K562 (cell line): Measurements from ENCODE around the gene EPX. TPM values are rescaled to one million over a fixed set of nuclear protein-coding genes. Genes with fewer than 3 reads are reported as not detected.

ENCODE experiments used
- FOXA1 ChIP-seq: fragments of 450-650 bp; IDR thresholded peaks from 2 replicates; pipeline ENCODE4 v1.6.1; 2016; ENCODE audit warnings: mild to moderate bottlenecking, borderline replicate concordance
- HSF4 ChIP-seq: fragments of 250-450 bp; sonication (Bioruptor Pico); IDR thresholded peaks from 2 replicates; pipeline ENCODE4 v2.1.2; 2022; ENCODE audit warnings: mild to moderate bottlenecking, moderate library complexity, borderline replicate concordance
- NELFE ChIP-seq: IDR thresholded peaks from 2 replicates; pipeline ENCODE4 v1.6.1; 2011; ENCODE audit warnings: mild to moderate bottlenecking; ENCODE audit not compliant: insufficient read depth, insufficient read length
- NFYB ChIP-seq: IDR thresholded peaks from 2 replicates; pipeline ENCODE4 v1.6.1; 2011; ENCODE audit warnings: mild to moderate bottlenecking, moderate library complexity; ENCODE audit not compliant: insufficient read length; ENCODE audit errors: extremely low read depth
- NONO ChIP-seq, 2 experiments: fragments of 200-400 bp in 1 of 2; fragments of 450-650 bp in 1 of 2; formaldehyde crosslinking in 1 of 2; IDR thresholded peaks; 2 replicates each; pipeline ENCODE4 v1.6.1; 2017; ENCODE audit warnings: low read depth in 2 of 2, mild to moderate bottlenecking in 2 of 2, moderate library complexity in 2 of 2, low read length in 1 of 2
- RFX1 ChIP-seq: fragments of 450-650 bp; IDR thresholded peaks from 2 replicates; pipeline ENCODE4 v1.6.1; 2016; ENCODE audit warnings: mild to moderate bottlenecking, moderate library complexity
- SETDB1 ChIP-seq: IDR thresholded peaks from one replicate; pipeline ENCODE4 v1.6.1; 2012; ENCODE audit warnings: low read length, control low read depth, inconsistent platforms
- SRSF9 ChIP-seq: fragments of 200-400 bp; formaldehyde crosslinking; IDR thresholded peaks from 2 replicates; pipeline ENCODE4 v1.6.1; 2017; ENCODE audit warnings: low read depth, low read length, borderline replicate concordance
- ZNF311 ChIP-seq: fragments of 250-450 bp; sonication (Bioruptor Pico); IDR thresholded peaks from 2 replicates; pipeline ENCODE4 v1.4.0; 2020; ENCODE audit warnings: mild to moderate bottlenecking, moderate library complexity
- ZNF695 ChIP-seq: fragments of 450-650 bp; formaldehyde crosslinking; IDR thresholded peaks from 2 replicates; pipeline ENCODE4 v1.4.0; 2020; ENCODE audit warnings: mild to moderate bottlenecking, moderate library complexity
- polyA plus RNA-seq, 8 experiments: library from polyadenylated mRNA; depleted of rRNA in 4 of 8; stranded (reverse) in 5 of 8; unstranded in 3 of 8; fragments of >200 nt; fragmentation: Nextera tagmentation in 2 of 8; fragmentation: Illumina TruSeq in 1 of 8; extraction: Ambion mirVana in 2 of 8; extraction: Trizol in 1 of 8; gene quantifications; 2 replicates each; pipeline versions ENCODE4 v1.2.1 to v1.2.3, GENCODE V29; 2011 to 2014; ENCODE audit warnings: inconsistent platforms in 1 of 8, missing spikeins in 1 of 8
- total RNA-seq, 7 experiments: library from RNA; depleted of rRNA in 6 of 7; stranded (reverse); fragments of >200 nt in 6 of 7; fragmentation: Illumina TruSeq in 2 of 7; extraction: Trizol in 2 of 7; gene quantifications; 2 replicates each; pipeline versions ENCODE4 v1.2.1 to v1.2.3, GENCODE V29; 2011 to 2021; ENCODE audit warnings: low replicate concordance in 1 of 7
- TF ChIP-seq, protein P1 (sequence below): fragments of 250-450 bp; sonication (Bioruptor Pico); IDR thresholded peaks from 2 replicates; pipeline ENCODE4 v1.4.0; 2020
- TF ChIP-seq, protein P2 (sequence below): fragments of 450-650 bp; IDR thresholded peaks from 2 replicates; pipeline ENCODE4 v1.6.1; 2014; ENCODE audit warnings: low read depth, mild to moderate bottlenecking, moderate library complexity, borderline replicate concordance
- TF ChIP-seq, protein P3 (sequence below), 2 experiments: fragments of 450-650 bp; IDR thresholded peaks; 2 replicates each; pipeline ENCODE4 v1.6.1; 2018; ENCODE audit warnings: mild to moderate bottlenecking in 2 of 2, low read depth in 1 of 2; ENCODE audit not compliant: partially characterized antibody in 2 of 2
- TF ChIP-seq, protein P4 (sequence below): sonication (generic); formaldehyde crosslinking; IDR thresholded peaks from 2 replicates; pipeline ENCODE4 v1.8.0; 2022; ENCODE audit warnings: mild to moderate bottlenecking, low read depth, missing genetic modification reagents

The EPX gene
- total and polyA plus RNA-seq, 9 of the 15 experiments (the other 6 are each of a cell fraction or from before 2014, with no cell fraction given) = 0.07 to 0.33 (median 0.19) TPM; not detected in 3

DNA sequence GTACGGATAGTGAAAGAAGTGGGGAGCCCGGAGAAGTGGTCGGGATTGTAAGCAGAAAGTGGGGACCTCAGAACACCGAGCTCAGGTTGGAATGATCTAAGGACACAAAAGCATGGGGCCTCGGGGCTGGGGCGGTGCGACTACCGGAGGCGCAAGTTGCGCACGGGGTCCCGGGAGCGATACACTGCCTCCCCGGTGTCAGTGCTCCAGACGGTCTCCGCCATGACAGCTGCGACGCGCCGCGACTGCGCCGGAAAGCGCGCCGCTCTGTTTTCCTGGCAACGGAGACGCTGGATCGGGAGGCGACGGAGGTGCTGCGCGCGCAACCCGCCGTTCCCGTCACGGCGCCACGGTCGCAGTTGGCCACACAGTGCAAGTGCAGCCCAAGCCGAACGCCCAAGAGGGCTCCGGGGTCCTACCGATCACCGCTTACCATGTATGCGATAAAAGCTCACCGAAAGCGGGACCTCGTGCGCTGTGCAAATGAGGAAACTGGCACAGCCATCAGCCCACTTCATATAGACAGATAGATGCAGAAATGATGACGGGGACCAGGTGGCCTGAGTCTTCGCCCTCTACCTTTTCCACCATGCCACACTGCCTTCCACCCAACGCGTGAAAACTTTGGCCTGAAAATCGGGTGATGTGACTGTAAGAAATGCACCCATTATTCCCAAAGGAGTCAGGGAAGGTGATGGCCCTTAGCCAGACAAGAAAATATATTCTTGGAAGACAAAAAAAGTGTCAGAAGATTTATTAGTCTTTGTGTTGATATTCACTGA lies 26.7 kb downstream of the EPX start, which contains the start of gene MKS1 (continued):
- TF ChIP-seq, protein P1, sequence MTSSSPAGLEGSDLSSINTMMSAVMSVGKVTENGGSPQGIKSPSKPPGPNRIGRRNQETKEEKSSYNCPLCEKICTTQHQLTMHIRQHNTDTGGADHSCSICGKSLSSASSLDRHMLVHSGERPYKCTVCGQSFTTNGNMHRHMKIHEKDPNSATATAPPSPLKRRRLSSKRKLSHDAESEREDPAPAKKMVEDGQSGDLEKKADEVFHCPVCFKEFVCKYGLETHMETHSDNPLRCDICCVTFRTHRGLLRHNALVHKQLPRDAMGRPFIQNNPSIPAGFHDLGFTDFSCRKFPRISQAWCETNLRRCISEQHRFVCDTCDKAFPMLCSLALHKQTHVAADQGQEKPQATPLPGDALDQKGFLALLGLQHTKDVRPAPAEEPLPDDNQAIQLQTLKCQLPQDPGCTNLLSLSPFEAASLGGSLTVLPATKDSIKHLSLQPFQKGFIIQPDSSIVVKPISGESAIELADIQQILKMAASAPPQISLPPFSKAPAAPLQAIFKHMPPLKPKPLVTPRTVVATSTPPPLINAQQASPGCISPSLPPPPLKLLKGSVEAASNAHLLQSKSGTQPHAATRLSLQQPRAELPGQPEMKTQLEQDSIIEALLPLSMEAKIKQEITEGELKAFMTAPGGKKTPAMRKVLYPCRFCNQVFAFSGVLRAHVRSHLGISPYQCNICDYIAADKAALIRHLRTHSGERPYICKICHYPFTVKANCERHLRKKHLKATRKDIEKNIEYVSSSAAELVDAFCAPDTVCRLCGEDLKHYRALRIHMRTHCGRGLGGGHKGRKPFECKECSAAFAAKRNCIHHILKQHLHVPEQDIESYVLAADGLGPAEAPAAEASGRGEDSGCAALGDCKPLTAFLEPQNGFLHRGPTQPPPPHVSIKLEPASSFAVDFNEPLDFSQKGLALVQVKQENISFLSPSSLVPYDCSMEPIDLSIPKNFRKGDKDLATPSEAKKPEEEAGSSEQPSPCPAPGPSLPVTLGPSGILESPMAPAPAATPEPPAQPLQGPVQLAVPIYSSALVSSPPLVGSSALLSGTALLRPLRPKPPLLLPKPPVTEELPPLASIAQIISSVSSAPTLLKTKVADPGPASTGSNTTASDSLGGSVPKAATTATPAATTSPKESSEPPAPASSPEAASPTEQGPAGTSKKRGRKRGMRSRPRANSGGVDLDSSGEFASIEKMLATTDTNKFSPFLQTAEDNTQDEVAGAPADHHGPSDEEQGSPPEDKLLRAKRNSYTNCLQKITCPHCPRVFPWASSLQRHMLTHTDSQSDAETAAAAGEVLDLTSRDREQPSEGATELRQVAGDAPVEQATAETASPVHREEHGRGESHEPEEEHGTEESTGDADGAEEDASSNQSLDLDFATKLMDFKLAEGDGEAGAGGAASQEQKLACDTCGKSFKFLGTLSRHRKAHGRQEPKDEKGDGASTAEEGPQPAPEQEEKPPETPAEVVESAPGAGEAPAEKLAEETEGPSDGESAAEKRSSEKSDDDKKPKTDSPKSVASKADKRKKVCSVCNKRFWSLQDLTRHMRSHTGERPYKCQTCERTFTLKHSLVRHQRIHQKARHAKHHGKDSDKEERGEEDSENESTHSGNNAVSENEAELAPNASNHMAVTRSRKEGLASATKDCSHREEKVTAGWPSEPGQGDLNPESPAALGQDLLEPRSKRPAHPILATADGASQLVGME (CRISPR knock-in tag) = no peak
- TF ChIP-seq SETDB1 = peak; percentile 47
- TF ChIP-seq, protein P2, sequence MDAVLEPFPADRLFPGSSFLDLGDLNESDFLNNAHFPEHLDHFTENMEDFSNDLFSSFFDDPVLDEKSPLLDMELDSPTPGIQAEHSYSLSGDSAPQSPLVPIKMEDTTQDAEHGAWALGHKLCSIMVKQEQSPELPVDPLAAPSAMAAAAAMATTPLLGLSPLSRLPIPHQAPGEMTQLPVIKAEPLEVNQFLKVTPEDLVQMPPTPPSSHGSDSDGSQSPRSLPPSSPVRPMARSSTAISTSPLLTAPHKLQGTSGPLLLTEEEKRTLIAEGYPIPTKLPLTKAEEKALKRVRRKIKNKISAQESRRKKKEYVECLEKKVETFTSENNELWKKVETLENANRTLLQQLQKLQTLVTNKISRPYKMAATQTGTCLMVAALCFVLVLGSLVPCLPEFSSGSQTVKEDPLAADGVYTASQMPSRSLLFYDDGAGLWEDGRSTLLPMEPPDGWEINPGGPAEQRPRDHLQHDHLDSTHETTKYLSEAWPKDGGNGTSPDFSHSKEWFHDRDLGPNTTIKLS = no peak
- TF ChIP-seq, protein P3, sequence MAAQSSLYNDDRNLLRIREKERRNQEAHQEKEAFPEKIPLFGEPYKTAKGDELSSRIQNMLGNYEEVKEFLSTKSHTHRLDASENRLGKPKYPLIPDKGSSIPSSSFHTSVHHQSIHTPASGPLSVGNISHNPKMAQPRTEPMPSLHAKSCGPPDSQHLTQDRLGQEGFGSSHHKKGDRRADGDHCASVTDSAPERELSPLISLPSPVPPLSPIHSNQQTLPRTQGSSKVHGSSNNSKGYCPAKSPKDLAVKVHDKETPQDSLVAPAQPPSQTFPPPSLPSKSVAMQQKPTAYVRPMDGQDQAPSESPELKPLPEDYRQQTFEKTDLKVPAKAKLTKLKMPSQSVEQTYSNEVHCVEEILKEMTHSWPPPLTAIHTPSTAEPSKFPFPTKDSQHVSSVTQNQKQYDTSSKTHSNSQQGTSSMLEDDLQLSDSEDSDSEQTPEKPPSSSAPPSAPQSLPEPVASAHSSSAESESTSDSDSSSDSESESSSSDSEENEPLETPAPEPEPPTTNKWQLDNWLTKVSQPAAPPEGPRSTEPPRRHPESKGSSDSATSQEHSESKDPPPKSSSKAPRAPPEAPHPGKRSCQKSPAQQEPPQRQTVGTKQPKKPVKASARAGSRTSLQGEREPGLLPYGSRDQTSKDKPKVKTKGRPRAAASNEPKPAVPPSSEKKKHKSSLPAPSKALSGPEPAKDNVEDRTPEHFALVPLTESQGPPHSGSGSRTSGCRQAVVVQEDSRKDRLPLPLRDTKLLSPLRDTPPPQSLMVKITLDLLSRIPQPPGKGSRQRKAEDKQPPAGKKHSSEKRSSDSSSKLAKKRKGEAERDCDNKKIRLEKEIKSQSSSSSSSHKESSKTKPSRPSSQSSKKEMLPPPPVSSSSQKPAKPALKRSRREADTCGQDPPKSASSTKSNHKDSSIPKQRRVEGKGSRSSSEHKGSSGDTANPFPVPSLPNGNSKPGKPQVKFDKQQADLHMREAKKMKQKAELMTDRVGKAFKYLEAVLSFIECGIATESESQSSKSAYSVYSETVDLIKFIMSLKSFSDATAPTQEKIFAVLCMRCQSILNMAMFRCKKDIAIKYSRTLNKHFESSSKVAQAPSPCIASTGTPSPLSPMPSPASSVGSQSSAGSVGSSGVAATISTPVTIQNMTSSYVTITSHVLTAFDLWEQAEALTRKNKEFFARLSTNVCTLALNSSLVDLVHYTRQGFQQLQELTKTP (IDR thresholded peaks at IDR 0.05; ENCODE audit: low read depth in 1 of 2, partially characterized antibody in 2 of 2) = no peak
- TF ChIP-seq, protein P4, sequence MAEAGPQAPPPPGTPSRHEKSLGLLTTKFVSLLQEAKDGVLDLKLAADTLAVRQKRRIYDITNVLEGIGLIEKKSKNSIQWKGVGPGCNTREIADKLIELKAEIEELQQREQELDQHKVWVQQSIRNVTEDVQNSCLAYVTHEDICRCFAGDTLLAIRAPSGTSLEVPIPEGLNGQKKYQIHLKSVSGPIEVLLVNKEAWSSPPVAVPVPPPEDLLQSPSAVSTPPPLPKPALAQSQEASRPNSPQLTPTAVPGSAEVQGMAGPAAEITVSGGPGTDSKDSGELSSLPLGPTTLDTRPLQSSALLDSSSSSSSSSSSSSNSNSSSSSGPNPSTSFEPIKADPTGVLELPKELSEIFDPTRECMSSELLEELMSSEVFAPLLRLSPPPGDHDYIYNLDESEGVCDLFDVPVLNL = no peak
- TF ChIP-seq ZNF311 = no peak
- TF ChIP-seq HSF4 (CRISPR knock-in tag) = no peak
- TF ChIP-seq RFX1 = peak; percentile 91
- TF ChIP-seq SRSF9 = no peak
- peak in 1 of 2 experiments; percentile 29; a peak in 1 of 4 replicates for TF ChIP-seq NONO (IDR thresholded peaks at IDR 0.05; ENCODE audit: low read depth in 2 of 2, low read length in 1 of 2)
- TF ChIP-seq ZNF695 = no peak
- TF ChIP-seq NELFE = no peak
- no peak for TF ChIP-seq NFYB
- TF ChIP-seq FOXA1 = no peak
